HG02938 (cell line): Measurements from ENCODE around the gene FBXL17.
"Not testable (repeated sequence)": the region's sequence is repeated elsewhere in the genome, so short reads cannot be mapped to it uniquely, and the experiment has no call there.

ENCODE experiments used
- ATAC-seq: cut with Tn5 transposase; IDR thresholded peaks from one replicate; pipeline ENCODE4 v1.9.1; 2021; ENCODE audit warnings: mild to moderate bottlenecking, moderate library complexity; ENCODE audit not compliant: unreplicated experiment

FBXL17 gene

GRCh38 chr5:108315829-108316228, 66.1 kb downstream of the FBXL17 start:
- ATAC-seq: no peak

GRCh38 chr5:108312258-108312657, 69.6 kb downstream of the FBXL17 start:
- no peak for ATAC-seq

- ATAC-seq: no peak
Observed at GRCh38 chr5:108311682-108312081, 70.2 kb downstream of the FBXL17 start.

DNA sequence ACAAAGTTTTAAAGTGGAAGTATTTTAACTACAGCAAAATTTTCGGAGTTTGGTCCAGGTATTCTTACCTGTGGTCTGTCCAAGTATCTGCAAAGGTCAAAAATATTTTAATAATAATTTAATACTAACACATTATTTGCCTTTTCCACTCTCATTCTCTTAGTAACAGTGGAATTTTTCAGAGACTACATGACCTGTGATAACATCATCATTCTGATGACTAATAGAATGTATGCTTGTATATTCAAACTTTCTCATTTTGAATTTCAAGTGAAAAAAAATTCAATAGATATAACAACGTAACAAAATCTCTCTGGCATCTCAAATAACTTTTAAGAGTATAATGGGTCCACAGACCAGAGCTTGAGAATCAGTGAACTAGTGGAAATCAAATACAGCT, 78.3 kb downstream of the FBXL17 start:
- ATAC-seq: no peak

DNA sequence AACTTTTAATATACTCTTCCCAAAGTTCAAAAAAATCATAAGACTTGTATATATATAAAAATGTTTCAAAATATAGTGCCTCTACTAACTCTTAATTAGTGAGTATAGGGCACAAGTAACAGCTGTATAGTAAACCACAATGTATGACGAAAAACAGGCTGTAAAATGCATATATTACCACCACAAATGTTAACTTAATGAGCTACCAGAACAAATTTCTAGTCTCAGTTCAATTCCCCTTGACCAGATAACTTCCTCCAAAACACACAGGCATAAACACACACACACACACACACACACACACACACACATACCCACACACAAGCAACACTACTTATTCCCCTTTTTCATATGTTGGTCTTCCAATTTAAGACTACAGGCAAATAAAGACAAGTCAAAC, 78.8 kb downstream of the FBXL17 start:
- no peak for ATAC-seq

GRCh38 chr5:108297042-108297601, 84.8 kb downstream of the FBXL17 start:
- no peak for ATAC-seq

DNA sequence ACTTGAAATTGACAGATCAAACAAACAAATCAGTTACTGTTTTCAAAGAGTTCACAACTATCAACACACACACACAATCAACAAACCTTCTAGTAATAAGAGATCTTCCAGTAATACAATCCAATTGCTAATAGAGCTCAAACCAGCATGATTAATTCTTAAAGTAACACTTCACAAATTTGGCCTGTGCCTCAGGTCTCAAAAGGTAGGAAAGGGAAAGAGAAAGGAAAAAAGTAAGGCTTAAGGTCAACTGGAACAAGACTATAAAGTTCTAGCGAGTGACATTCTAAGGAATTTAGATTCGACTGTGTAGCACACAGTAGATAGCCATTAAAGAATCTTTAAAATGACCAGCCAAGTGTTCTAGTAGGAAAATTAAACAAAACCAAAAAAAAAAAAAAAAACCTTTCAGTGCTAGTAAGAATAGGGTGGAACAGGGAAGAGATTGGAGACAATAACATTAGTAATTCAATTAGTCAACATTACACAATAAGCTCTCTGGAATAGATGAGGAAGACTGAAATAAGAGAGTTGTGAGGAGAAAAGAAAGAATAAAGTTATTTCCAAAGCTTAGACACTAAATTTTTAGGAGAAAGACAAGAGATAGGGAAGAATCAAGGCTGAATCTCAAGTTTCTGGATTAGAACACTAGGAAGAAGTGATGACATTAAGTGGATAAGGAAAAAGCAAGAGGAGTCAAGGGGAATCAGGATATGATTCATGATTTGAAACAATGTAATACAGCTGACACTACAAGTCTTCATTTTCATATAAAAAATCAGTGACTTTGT, 86.1 kb downstream of the FBXL17 start:
- no peak for ATAC-seq

GRCh38 chr5:108280960-108281569, 100.8 kb downstream of the FBXL17 start:
- no peak for ATAC-seq

DNA sequence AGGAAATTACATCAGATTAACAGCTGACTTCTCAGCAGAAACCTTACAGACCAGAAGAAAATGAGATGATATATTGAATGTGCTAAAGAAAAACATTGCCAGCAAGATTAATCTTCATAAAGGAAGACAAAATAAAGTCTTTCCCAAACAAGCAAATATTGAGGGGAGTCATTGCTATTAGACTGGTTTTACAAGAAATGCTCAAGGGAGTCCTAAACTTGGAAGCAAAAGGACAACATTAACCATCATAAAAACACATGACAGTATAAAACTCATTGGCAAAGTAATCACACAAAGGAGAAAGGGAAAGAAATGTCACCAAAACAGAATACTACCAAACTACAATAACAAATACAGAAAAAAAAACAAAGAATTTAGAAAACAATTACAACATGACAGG, 101.7 kb downstream of the FBXL17 start:
- ATAC-seq: no peak

DNA sequence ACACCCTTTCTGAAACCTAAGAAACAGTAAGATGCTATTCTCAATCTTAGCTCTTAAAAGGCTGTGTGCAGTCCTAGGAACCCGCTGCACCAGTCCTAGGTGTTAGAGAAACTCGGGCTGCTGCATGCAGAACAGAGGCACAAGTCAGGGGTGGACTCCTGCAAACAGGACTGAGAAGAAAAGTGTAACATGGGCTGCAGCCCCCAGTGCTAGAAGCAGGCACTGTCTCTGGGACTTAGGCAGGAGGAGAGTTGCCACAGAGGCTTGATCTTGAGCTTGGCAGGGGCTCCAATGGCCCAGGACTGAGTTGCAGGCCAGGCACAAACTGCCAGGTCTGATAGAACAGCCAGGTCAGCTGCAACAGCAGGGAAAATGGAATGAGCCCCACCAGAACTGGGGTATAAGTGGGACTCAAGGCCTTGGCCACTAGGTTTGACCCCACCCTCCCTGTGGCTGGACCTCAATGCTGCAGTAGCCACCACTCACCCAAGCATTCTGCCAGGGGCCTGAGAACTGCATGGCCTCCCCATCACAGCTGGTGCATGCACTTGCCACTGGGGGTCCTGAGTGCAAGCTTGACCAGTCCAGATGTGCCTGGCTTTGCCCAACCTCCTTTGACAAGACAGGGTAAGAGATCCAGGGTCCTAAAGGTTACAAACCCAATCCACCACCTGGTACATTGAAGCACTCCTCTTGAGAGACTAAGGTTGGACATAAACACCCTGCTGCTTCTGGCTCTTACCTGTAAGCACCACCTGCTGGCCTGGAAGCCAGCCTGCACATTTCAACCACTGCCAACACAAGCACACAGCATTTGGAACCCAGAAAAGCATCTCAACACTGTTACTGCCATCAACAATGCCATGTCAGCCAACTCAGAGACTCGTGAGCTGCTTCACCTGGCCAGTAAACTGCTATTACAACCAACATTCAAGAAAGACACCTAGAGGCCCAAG, 103.3 kb downstream of the FBXL17 start:
- no peak for ATAC-seq

GRCh38 chr5:108276187-108277050, 105.5 kb downstream of the FBXL17 start:
- ATAC-seq: no peak

DNA sequence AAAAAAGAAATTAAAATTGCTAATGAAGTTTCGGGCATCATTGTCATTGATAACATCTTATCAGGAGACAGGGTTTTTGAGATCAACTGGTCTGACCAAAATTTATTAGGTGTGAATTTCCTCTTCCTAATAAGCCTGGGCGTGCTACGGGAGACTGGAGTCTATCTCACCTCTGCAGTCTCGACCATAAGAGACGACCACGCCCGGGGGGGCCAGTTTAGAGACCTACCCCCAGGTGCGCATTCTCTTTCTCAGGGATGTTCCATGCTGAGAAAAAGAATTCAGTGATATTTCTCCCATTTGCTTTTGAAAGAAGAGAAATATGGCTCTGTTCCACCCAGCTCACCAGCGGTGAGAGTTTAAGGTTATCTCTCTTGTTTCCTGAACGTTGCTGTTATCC, 107.8 kb downstream of the FBXL17 start:
- not testable (repeated sequence) for ATAC-seq

GRCh38 chr5:108271127-108271526, 110.8 kb downstream of the FBXL17 start:
- no peak for ATAC-seq

DNA sequence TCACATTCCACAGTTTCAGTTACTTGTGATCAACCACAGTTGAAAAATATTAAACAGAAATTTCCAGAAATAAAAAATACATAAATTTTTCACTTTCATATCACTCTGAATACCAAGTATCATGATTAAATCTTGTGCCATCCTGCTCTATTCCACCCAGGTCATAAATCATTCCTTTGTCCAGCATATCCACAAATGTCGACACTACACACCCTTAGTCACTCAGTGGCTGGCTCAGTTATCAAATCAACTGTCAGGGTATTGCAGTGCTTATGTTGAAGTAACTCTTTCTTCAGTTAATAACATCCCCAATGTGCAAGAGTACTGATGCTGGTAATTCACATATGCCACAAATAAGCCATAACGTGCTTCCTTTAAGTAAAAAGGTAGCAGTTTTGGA, 115.7 kb downstream of the FBXL17 start:
- ATAC-seq: no peak

DNA sequence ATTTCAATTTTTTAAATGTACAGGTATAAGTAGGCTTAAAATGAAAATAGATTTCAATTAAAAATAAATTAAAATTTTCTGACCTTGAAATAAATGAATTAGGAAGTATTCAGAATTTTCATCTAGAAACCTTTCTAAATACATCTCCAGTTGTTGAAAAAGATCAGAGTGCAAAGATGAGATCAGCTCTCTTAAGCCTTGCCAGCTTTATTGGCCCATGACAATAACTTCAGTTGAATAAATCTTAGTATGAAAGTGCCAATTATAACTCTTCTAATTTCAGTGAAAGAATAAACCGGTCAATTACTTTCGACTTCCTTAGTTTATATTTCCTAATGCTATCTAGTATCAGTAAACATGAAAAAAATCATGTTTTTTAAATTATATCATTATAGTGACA, 117.4 kb downstream of the FBXL17 start:
- ATAC-seq: no peak

DNA sequence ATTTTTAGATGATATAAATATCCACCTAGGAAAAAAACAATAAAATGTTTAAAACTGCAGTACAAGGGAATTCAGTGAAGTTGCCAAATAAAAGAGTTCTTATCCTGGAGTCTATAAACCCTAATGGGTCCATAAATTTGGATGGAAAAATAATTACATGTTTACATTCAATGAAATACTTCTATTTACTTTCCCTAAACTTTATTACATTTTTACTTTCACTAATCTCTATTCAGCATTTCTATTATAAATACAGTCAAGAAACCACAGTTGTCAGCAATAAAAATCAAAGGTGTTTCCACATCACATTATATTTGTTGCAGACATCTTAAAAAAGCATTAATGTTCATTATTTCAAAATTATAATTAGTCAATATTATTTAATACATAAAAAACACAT, 118.6 kb downstream of the FBXL17 start:
- no peak for ATAC-seq

GRCh38 chr5:108260858-108261170, 121.1 kb downstream of the FBXL17 start:
- no peak for ATAC-seq

GRCh38 chr5:108260117-108260857, 121.6 kb downstream of the FBXL17 start:
- ATAC-seq: peak; percentile 90

- peak; percentile 55 for ATAC-seq
Observed at GRCh38 chr5:108259306-108259705, 122.6 kb downstream of the FBXL17 start.

- no peak for ATAC-seq
Observed at GRCh38 chr5:108257996-108258395, 123.9 kb downstream of the FBXL17 start.
